ENCODE data around the gene CRIP1.

Gene CRIP1

GRCh38 chr14:105440992-105441391, 45.7 kb upstream of the CRIP1 start:
- Histone ChIP-seq H3K4me1 (ENCODE audit: insufficient read depth, insufficient read length) (no peaks in the 10 kb centered on the region), H3K9me3 (ENCODE audit: insufficient read depth, low read length) (no peaks in the 10 kb centered on the region), H3K9ac (ENCODE audit: insufficient read length, low read depth) (no peak overlapping the region), H3K4me3 (ENCODE audit: insufficient read length, low read depth) (no peak overlapping the region), H3K27me3 (ENCODE audit: insufficient read depth, insufficient read length) (no peaks in the 10 kb centered on the region), H3K36me3 (ENCODE audit: insufficient read depth, insufficient read length, low read length) (peaks cover 77% of the 10 kb centered on the region)
- TF ChIP-seq SUZ12 (IDR thresholded peaks at IDR 0.05; ENCODE audit: extremely low read depth, insufficient read depth, insufficient read length): no peak
- no peak for TF ChIP-seq ZNF274 (IDR thresholded peaks at IDR 0.05; ENCODE audit: low read depth, low read length)
- no peak for TF ChIP-seq YY1 (IDR thresholded peaks at IDR 0.05; ENCODE audit: insufficient read depth, insufficient read length)
- DNase-seq (ENCODE audit: low read depth, low spot score): no peak

GRCh38 chr14:105442125-105442524, 44.6 kb upstream of the CRIP1 start:
- no peaks in the 10 kb centered on the region for H3K27me3 ChIP-seq (ENCODE audit: insufficient read depth, insufficient read length)
- H3K9ac ChIP-seq (ENCODE audit: insufficient read length, low read depth): no peak overlapping the region
- no peak overlapping the region for H3K4me3 ChIP-seq (ENCODE audit: insufficient read length, low read depth)
- H3K9me3 ChIP-seq (ENCODE audit: insufficient read depth, low read length): no peaks in the 10 kb centered on the region
- DNase-seq (ENCODE audit: low read depth, low spot score): no peak
- TF ChIP-seq ZNF274 (IDR thresholded peaks at IDR 0.05; ENCODE audit: low read depth, low read length) (no peak), YY1 (IDR thresholded peaks at IDR 0.05; ENCODE audit: insufficient read depth, insufficient read length) (no peak), SUZ12 (IDR thresholded peaks at IDR 0.05; ENCODE audit: extremely low read depth, insufficient read depth, insufficient read length) (no peak)
- H3K36me3 ChIP-seq (ENCODE audit: insufficient read depth, insufficient read length, low read length): peaks cover 76% of the 10 kb centered on the region
- H3K4me1 ChIP-seq (ENCODE audit: insufficient read depth, insufficient read length): peaks cover 3% of the 10 kb centered on the region

DNA sequence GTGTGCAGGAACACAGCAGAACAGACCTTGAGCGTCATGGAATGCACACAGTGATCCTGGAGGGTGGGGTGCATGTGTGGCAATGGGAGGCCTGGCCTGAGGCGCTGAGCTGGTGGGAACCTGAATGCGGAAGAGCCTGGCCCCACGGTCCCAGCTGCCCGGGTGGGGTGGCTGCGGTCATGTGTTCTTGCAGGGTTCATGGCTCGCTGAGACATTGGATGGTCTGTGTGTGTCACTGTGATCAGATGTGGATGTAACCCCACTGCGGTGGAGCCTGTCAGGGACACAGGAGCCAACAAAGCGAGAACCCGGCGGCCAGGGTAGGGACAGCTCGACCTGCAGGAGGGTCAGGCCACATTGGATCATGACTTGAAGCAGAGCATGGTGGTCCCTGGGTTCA, 43.9 kb upstream of the CRIP1 start:
- TF ChIP-seq ZNF274 (IDR thresholded peaks at IDR 0.05; ENCODE audit: low read depth, low read length) (no peak), YY1 (IDR thresholded peaks at IDR 0.05; ENCODE audit: insufficient read depth, insufficient read length) (no peak), SUZ12 (IDR thresholded peaks at IDR 0.05; ENCODE audit: extremely low read depth, insufficient read depth, insufficient read length) (no peak)
- no peaks in the 10 kb centered on the region for H3K27me3 ChIP-seq (ENCODE audit: insufficient read depth, insufficient read length)
- DNase-seq (ENCODE audit: low read depth, low spot score): no peak
- H3K4me3 ChIP-seq (ENCODE audit: insufficient read length, low read depth): no peak overlapping the region
- peaks cover 71% of the 10 kb centered on the region for H3K36me3 ChIP-seq (ENCODE audit: insufficient read depth, insufficient read length, low read length)
- H3K4me1 ChIP-seq (ENCODE audit: insufficient read depth, insufficient read length): peaks cover 6% of the 10 kb centered on the region
- H3K9me3 ChIP-seq (ENCODE audit: insufficient read depth, low read length): no peaks in the 10 kb centered on the region
- no peak overlapping the region for H3K9ac ChIP-seq (ENCODE audit: insufficient read length, low read depth)

DNA sequence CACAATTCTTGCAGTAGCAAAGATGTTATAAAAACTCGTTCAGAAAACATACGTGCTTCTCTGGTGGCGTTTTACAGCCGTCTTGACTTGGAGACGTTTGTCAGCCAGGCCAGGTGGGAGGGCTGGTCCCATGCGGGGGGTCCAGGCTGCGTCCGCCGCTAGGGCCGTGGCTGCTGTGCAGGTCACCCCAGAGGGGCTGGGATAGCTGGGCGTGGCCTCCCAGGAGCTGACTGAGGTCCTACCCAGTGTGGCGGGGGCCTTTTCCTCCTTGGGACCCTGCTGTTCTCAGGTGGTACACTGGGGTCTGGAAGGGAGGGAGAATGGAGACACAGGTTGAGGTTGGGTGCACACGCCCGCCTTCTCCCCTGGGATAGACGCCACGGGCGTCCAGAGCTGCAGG, 41.8 kb upstream of the CRIP1 start:
- TF ChIP-seq YY1 (IDR thresholded peaks at IDR 0.05; ENCODE audit: insufficient read depth, insufficient read length) (no peak), SUZ12 (IDR thresholded peaks at IDR 0.05; ENCODE audit: extremely low read depth, insufficient read depth, insufficient read length) (no peak), ZNF274 (IDR thresholded peaks at IDR 0.05; ENCODE audit: low read depth, low read length) (no peak)
- DNase-seq (ENCODE audit: low read depth, low spot score): no peak
- Histone ChIP-seq H3K27me3 (ENCODE audit: insufficient read depth, insufficient read length) (no peaks in the 10 kb centered on the region), H3K4me1 (ENCODE audit: insufficient read depth, insufficient read length) (peaks cover 7% of the 10 kb centered on the region), H3K4me3 (ENCODE audit: insufficient read length, low read depth) (no peak overlapping the region), H3K36me3 (ENCODE audit: insufficient read depth, insufficient read length, low read length) (peaks cover 67% of the 10 kb centered on the region), H3K9me3 (ENCODE audit: insufficient read depth, low read length) (no peaks in the 10 kb centered on the region), H3K9ac (ENCODE audit: insufficient read length, low read depth) (no peak overlapping the region)

DNA sequence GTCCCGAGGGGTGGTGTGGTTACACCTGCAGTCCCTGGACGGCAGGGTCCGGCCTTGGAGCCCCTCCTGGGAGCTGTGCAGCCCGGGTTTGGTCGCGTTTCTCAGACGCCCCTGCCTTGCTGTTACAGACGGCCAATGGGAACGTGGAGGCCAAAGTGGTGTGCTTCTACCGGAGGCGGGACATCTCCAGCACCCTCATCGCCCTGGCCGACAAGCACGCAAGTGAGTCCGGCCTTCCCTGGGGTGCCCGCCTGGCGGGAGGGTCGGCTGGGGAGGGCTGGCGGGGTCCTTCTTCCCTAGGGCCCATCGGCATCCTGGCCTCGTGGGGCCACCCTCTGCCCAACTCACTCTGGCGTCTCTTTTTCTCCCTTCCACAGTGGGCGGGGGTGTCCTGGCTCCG, 41.4 kb upstream of the CRIP1 start:
- Histone ChIP-seq H3K4me1 (ENCODE audit: insufficient read depth, insufficient read length) (peaks cover 7% of the 10 kb centered on the region), H3K9ac (ENCODE audit: insufficient read length, low read depth) (no peak overlapping the region), H3K27me3 (ENCODE audit: insufficient read depth, insufficient read length) (no peaks in the 10 kb centered on the region), H3K9me3 (ENCODE audit: insufficient read depth, low read length) (no peaks in the 10 kb centered on the region), H3K36me3 (ENCODE audit: insufficient read depth, insufficient read length, low read length) (peaks cover 67% of the 10 kb centered on the region), H3K4me3 (ENCODE audit: insufficient read length, low read depth) (no peak overlapping the region)
- TF ChIP-seq YY1 (IDR thresholded peaks at IDR 0.05; ENCODE audit: insufficient read depth, insufficient read length): no peak
- TF ChIP-seq ZNF274 (IDR thresholded peaks at IDR 0.05; ENCODE audit: low read depth, low read length): no peak
- no peak for TF ChIP-seq SUZ12 (IDR thresholded peaks at IDR 0.05; ENCODE audit: extremely low read depth, insufficient read depth, insufficient read length)
- no peak for DNase-seq (ENCODE audit: low read depth, low spot score)

DNA sequence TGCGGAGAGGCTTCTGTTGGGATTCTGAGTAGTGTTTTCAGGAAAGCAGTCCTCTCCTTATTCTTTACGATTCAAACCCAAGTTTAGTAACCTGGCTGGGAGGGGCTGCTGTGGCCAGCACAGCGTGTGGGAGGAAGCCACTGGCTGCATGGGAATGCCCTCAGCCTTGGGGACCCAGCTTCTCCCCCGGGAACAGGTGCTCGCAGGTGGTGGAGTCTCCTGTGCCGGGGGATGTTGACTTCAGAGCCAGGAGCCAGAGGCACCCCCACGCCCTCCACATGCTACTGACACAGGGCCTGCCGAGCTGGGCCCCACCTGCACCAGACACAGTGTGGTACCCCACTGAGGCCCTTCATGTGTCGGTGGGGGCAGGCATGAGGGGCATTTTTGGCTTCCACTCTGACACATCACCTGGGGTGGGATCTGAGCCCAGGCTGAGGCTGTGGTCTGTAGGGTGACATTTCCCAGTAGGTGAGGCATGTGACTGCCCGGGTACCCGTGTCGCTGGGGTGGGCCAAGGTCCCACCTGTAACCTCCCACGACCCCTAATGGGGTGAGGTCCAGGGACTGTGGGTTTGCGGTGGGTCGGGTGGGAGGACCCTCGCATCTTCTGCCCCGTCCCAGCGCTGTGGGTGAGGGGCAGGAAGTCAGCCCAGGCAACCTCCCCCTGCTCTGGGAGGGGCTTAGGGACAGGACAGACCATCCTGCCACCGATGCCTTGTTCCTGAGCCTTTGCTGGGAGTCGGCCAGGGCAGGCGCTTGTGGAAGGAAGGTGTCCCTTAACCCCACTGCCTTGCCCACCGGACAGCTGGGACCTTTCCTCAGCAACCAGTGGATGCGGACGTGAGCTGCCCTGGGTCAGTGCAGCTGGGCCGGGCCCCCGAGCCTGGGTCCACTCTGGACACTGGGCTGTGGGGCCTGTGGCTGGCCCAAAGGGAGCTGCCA, 40.5 kb upstream of the CRIP1 start:
- peaks cover 67% of the 10 kb centered on the region for H3K36me3 ChIP-seq (ENCODE audit: insufficient read depth, insufficient read length, low read length)
- H3K9ac ChIP-seq (ENCODE audit: insufficient read length, low read depth): no peak overlapping the region
- H3K9me3 ChIP-seq (ENCODE audit: insufficient read depth, low read length): no peaks in the 10 kb centered on the region
- no peak overlapping the region for H3K4me3 ChIP-seq (ENCODE audit: insufficient read length, low read depth)
- H3K4me1 ChIP-seq (ENCODE audit: insufficient read depth, insufficient read length): peaks cover 7% of the 10 kb centered on the region
- no peaks in the 10 kb centered on the region for H3K27me3 ChIP-seq (ENCODE audit: insufficient read depth, insufficient read length)
- DNase-seq (ENCODE audit: low read depth, low spot score): no peak
- no peak for TF ChIP-seq SUZ12 (IDR thresholded peaks at IDR 0.05; ENCODE audit: extremely low read depth, insufficient read depth, insufficient read length)
- TF ChIP-seq YY1 (IDR thresholded peaks at IDR 0.05; ENCODE audit: insufficient read depth, insufficient read length): no peak
- no peak for TF ChIP-seq ZNF274 (IDR thresholded peaks at IDR 0.05; ENCODE audit: low read depth, low read length)

- peaks cover 7% of the 10 kb centered on the region for H3K4me1 ChIP-seq (ENCODE audit: insufficient read depth, insufficient read length)
- no peaks in the 10 kb centered on the region for H3K9me3 ChIP-seq (ENCODE audit: insufficient read depth, low read length)
- H3K9ac ChIP-seq (ENCODE audit: insufficient read length, low read depth): no peak overlapping the region
- no peak for TF ChIP-seq ZNF274 (IDR thresholded peaks at IDR 0.05; ENCODE audit: low read depth, low read length)
- H3K36me3 ChIP-seq (ENCODE audit: insufficient read depth, insufficient read length, low read length): peaks cover 71% of the 10 kb centered on the region
- H3K27me3 ChIP-seq (ENCODE audit: insufficient read depth, insufficient read length): no peaks in the 10 kb centered on the region
- no peak overlapping the region for H3K4me3 ChIP-seq (ENCODE audit: insufficient read length, low read depth)
- DNase-seq (ENCODE audit: low read depth, low spot score): no peak
These were observed 39.7 kb upstream of the CRIP1 start for GRCh38 chr14:105446971-105447370.

All from NT2/D1 (cell line).